ENCODE results near the gene SEMA3B. TPM values are rescaled to one million over a fixed set of nuclear protein-coding genes. Genes with fewer than 3 reads are reported as not detected.

Gene SEMA3B
- polyA plus RNA-seq, 1 donor (not counting 4 experiments of a cell fraction or from before 2014, with no cell fraction given), result 0.58 TPM

DNA sequence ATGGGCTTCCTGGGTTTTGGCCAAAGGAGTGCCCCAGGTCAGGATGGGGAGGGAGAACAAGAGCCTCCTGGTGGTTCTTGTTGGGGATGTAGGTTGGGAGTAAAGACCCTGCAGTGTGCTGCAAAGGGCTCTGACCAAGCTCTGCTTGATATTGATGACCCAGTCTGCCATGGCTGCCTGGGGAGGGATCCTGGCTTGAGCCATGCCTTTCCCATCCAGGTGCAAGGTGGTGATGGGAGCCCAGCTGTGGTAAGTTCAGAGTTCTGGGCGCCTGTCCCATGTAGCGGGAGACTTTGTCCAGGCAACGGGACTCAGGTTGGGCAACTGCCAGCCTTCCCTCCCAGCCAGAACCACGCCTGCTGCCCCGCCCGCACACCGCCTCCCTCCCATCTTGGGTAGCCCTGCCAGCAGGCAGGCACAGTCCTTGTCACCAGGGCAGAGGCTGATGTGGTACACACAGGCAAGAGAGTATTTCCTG, 30.4 kb upstream of the SEMA3B start:
- dilution Hi-C loops (cut with MboI; ENCODE audit: extremely low pct_ligation_motif_present, low sequenced_read_pairs), result no loop called here
- peaks cover 14% of the 10 kb centered on the region for H4K20me1 ChIP-seq (ENCODE audit: control insufficient read depth, extremely low read depth, insufficient read depth, low read length)
- H3K36me3 ChIP-seq (ENCODE audit: control insufficient read depth in 2 of 2, extremely low read depth in 1 of 2, insufficient read depth in 2 of 2, low read length in 2 of 2), result peaks cover 13% of the 10 kb centered on the region in 2 experiments
- no peak overlapping the region for H2AFZ ChIP-seq (ENCODE audit: control insufficient read depth, low read length)
- peak overlapping the region; percentile 60 for H3K27ac ChIP-seq (ENCODE audit: control insufficient read depth, insufficient read depth, low read length)
- H3K9me1 ChIP-seq (ENCODE audit: control insufficient read depth, extremely low read depth, insufficient read depth, low read length), result peaks cover 3% of the 10 kb centered on the region
- peak overlapping the region; percentile 88 for H3K9ac ChIP-seq (ENCODE audit: control insufficient read depth, extremely low read depth, insufficient read depth, low read length)
- H3K4me1 ChIP-seq (ENCODE audit: control insufficient read depth, extremely low read depth, insufficient read depth, low read length), result peaks cover 43% of the 10 kb centered on the region
- TF ChIP-seq, protein P1, sequence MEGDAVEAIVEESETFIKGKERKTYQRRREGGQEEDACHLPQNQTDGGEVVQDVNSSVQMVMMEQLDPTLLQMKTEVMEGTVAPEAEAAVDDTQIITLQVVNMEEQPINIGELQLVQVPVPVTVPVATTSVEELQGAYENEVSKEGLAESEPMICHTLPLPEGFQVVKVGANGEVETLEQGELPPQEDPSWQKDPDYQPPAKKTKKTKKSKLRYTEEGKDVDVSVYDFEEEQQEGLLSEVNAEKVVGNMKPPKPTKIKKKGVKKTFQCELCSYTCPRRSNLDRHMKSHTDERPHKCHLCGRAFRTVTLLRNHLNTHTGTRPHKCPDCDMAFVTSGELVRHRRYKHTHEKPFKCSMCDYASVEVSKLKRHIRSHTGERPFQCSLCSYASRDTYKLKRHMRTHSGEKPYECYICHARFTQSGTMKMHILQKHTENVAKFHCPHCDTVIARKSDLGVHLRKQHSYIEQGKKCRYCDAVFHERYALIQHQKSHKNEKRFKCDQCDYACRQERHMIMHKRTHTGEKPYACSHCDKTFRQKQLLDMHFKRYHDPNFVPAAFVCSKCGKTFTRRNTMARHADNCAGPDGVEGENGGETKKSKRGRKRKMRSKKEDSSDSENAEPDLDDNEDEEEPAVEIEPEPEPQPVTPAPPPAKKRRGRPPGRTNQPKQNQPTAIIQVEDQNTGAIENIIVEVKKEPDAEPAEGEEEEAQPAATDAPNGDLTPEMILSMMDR (optimal IDR thresholded peaks at IDR 0.05 in 1 of 3, IDR thresholded peaks at IDR 0.05 in 1 of 3, conservative IDR thresholded peaks at IDR 0.05 in 1 of 3; ENCODE audit: extremely low read depth in 1 of 3, insufficient read depth in 2 of 3, low read length in 3 of 3), result no peak
- TF ChIP-seq EZH2 (IDR thresholded peaks at IDR 0.05; ENCODE audit: low read length), result no peak
- no peaks in the 10 kb centered on the region for H3K27me3 ChIP-seq (ENCODE audit: control insufficient read depth, extremely low read depth, insufficient read depth, low read length)
- H3K4me3 ChIP-seq (ENCODE audit: control insufficient read depth in 2 of 3, extremely low read depth in 1 of 3, insufficient read depth in 2 of 3, low read depth in 1 of 3, low read length in 3 of 3), result peak overlapping the region; percentile 76 to 98 (median 97)
- peak overlapping the region; percentile 98 for H3K4me2 ChIP-seq (ENCODE audit: control insufficient read depth, extremely low read depth, insufficient read depth, low read depth, low read length)
- peaks cover 74% of the 10 kb centered on the region for H3K79me2 ChIP-seq (ENCODE audit: control insufficient read depth, insufficient read depth, low read length)
- H3K9me3 ChIP-seq (ENCODE audit: control insufficient read depth, low read depth, low read length), result no peaks in the 10 kb centered on the region
- FAIRE-seq (peak; percentile 61), DNase-seq (ENCODE audit: low read depth, low spot score) (no peak)

DNA sequence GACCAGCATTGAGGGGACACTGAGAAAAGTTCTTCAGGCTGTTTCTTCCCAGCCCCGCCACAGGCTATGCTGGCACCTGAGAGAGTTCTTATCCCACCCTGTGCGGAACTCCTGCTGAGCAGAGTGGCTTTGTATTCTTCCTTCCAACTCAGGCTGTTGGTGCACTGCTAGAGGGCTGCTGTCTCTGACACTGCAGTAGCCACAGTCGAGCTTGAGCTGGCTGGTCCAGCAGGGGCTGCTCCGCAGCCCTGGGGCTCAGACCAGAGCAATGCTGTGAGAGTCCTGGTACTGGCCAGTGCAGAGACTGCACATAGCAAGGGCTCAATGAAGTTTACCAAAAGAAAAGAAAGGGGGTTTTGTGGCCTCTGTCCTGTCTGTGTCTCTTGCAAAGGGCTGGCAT, 29.3 kb upstream of the SEMA3B start:
- Histone ChIP-seq H2AFZ (ENCODE audit: control insufficient read depth, low read length) (no peak overlapping the region), H3K36me3 (ENCODE audit: control insufficient read depth in 2 of 2, extremely low read depth in 1 of 2, insufficient read depth in 2 of 2, low read length in 2 of 2) (peaks cover 15 to 19% of the 10 kb centered on the region in 2 experiments), H3K4me2 (ENCODE audit: control insufficient read depth, extremely low read depth, insufficient read depth, low read depth, low read length) (no peak overlapping the region), H4K20me1 (ENCODE audit: control insufficient read depth, extremely low read depth, insufficient read depth, low read length) (peaks cover 17% of the 10 kb centered on the region), H3K27me3 (ENCODE audit: control insufficient read depth, extremely low read depth, insufficient read depth, low read length) (no peaks in the 10 kb centered on the region), H3K4me3 (ENCODE audit: control insufficient read depth in 2 of 3, extremely low read depth in 1 of 3, insufficient read depth in 2 of 3, low read depth in 1 of 3, low read length in 3 of 3) (no peak overlapping the region), H3K9me1 (ENCODE audit: control insufficient read depth, extremely low read depth, insufficient read depth, low read length) (peaks cover 3% of the 10 kb centered on the region), H3K27ac (ENCODE audit: control insufficient read depth, insufficient read depth, low read length) (no peak overlapping the region), H3K9ac (ENCODE audit: control insufficient read depth, extremely low read depth, insufficient read depth, low read length) (no peak overlapping the region), H3K79me2 (ENCODE audit: control insufficient read depth, insufficient read depth, low read length) (peaks cover 82% of the 10 kb centered on the region), H3K4me1 (ENCODE audit: control insufficient read depth, extremely low read depth, insufficient read depth, low read length) (peaks cover 45% of the 10 kb centered on the region), H3K9me3 (ENCODE audit: control insufficient read depth, low read depth, low read length) (no peaks in the 10 kb centered on the region)
- FAIRE-seq, result no peak
- dilution Hi-C loops (cut with MboI; ENCODE audit: extremely low pct_ligation_motif_present, low sequenced_read_pairs), result no loop called here
- TF ChIP-seq, protein P1 (optimal IDR thresholded peaks at IDR 0.05 in 1 of 3, IDR thresholded peaks at IDR 0.05 in 1 of 3, conservative IDR thresholded peaks at IDR 0.05 in 1 of 3; ENCODE audit: extremely low read depth in 1 of 3, insufficient read depth in 2 of 3, low read length in 3 of 3), result no peak
- no peak for TF ChIP-seq EZH2 (IDR thresholded peaks at IDR 0.05; ENCODE audit: low read length)
- DNase-seq (ENCODE audit: low read depth, low spot score), result no peak

Measured in keratinocyte (primary cell).